Osteoblast (primary cell): ENCODE data around the gene AUTS2. TPM values are rescaled to one million over a fixed set of nuclear protein-coding genes. Genes with fewer than 3 reads are reported as not detected.

ENCODE experiments used
- DNase-seq: peaks from one replicate; pipeline ENCODE4 v3.0.0; 2011; ENCODE audit warnings: low spot score, mixed read lengths; ENCODE audit not compliant: insufficient read length; ENCODE audit errors: missing footprints
- H2AFZ ChIP-seq: 2 replicates; pipeline ENCODE4 v1.6.0; 2011; ENCODE audit warnings: mild to moderate bottlenecking, low read length
- H3K27ac ChIP-seq: 2 replicates; pipeline ENCODE4 v1.5.1; 2011; ENCODE audit warnings: mild to moderate bottlenecking, low read depth, low read length, moderate library complexity
- H3K27me3 ChIP-seq: 2 replicates; pipeline ENCODE4 v1.6.0; 2012; ENCODE audit warnings: mild to moderate bottlenecking, control low read depth, inconsistent platforms, low read length, moderate library complexity; ENCODE audit not compliant: insufficient read depth
- H3K36me3 ChIP-seq: 2 replicates; pipeline ENCODE4 v1.5.1; 2011; ENCODE audit warnings: mild to moderate bottlenecking, low read length, control low read depth, moderate library complexity; ENCODE audit not compliant: insufficient read depth
- H3K4me1 ChIP-seq: 2 replicates; pipeline ENCODE4 v1.5.1; 2011; ENCODE audit warnings: mild to moderate bottlenecking, low read length, control low read depth, moderate library complexity; ENCODE audit not compliant: insufficient read depth
- H3K4me2 ChIP-seq: 2 replicates; pipeline ENCODE4 v1.6.0; 2011; ENCODE audit warnings: mild to moderate bottlenecking, low read length; ENCODE audit not compliant: insufficient read depth
- H3K4me3 ChIP-seq: fragments of 200-600 bp; sonication (generic); 3 replicates; pipeline ENCODE4 v1.5.1; 2012; ENCODE audit warnings: mild to moderate bottlenecking, low read length, inconsistent platforms; ENCODE audit not compliant: insufficient read depth
- H3K79me2 ChIP-seq: 2 replicates; pipeline ENCODE4 v1.6.0; 2012; ENCODE audit warnings: mild to moderate bottlenecking, low read length, control low read depth, inconsistent platforms; ENCODE audit not compliant: insufficient read depth
- H3K9me3 ChIP-seq: 2 replicates; pipeline ENCODE4 v1.5.1; 2011; ENCODE audit warnings: low read depth, low read length, control low read depth
- H4K20me1 ChIP-seq: 2 replicates; pipeline ENCODE4 v1.6.0; 2012; ENCODE audit warnings: mild to moderate bottlenecking, low read length, control low read depth; ENCODE audit not compliant: insufficient read depth
- total RNA-seq: library from RNA; depleted of rRNA; stranded (reverse); fragments of >200 nt; gene quantifications from 2 replicates; pipeline ENCODE4 v1.2.3, GENCODE V29; 2012
- TF ChIP-seq, protein P1 (sequence below): IDR thresholded peaks from 2 replicates; pipeline ENCODE4 v1.5.1; 2011; ENCODE audit warnings: mild to moderate bottlenecking, low read depth, low read length, moderate library complexity; ENCODE audit errors: extremely low read depth

The AUTS2 gene
- total RNA-seq, 1 donor = 15.2 TPM

DNA sequence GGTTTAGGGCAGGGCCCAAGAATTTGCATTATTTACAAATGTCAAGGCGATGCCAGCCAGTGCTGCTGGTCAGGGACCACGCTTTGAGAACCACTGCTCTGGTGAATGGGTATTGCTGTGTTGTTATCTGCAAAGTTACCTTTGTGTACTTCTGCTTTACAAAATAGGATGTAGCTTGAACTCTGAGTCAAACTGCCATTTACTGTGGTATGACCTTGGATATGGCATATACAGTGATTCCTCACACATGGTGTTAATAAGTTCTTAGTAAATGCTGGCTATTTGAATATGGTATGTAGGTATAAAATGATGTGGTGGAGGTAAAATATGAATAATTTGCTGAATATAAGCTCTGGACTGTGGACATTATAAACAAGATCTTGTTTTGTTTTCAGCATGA lies 148.9 kb downstream of the AUTS2 start:
- Histone ChIP-seq H3K4me2 (no peak overlapping the region), H3K27ac (no peak overlapping the region), H3K27me3 (no peaks in the 10 kb centered on the region), H3K9me3 (no peaks in the 10 kb centered on the region), H3K4me3 (no peak overlapping the region), H4K20me1 (no peaks in the 10 kb centered on the region), H3K4me1 (no peaks in the 10 kb centered on the region), H3K36me3 (no peaks in the 10 kb centered on the region), H3K79me2 (no peaks in the 10 kb centered on the region), H2AFZ (no peak overlapping the region)
- TF ChIP-seq, protein P1, sequence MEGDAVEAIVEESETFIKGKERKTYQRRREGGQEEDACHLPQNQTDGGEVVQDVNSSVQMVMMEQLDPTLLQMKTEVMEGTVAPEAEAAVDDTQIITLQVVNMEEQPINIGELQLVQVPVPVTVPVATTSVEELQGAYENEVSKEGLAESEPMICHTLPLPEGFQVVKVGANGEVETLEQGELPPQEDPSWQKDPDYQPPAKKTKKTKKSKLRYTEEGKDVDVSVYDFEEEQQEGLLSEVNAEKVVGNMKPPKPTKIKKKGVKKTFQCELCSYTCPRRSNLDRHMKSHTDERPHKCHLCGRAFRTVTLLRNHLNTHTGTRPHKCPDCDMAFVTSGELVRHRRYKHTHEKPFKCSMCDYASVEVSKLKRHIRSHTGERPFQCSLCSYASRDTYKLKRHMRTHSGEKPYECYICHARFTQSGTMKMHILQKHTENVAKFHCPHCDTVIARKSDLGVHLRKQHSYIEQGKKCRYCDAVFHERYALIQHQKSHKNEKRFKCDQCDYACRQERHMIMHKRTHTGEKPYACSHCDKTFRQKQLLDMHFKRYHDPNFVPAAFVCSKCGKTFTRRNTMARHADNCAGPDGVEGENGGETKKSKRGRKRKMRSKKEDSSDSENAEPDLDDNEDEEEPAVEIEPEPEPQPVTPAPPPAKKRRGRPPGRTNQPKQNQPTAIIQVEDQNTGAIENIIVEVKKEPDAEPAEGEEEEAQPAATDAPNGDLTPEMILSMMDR = no peak
- no peak for DNase-seq

DNA sequence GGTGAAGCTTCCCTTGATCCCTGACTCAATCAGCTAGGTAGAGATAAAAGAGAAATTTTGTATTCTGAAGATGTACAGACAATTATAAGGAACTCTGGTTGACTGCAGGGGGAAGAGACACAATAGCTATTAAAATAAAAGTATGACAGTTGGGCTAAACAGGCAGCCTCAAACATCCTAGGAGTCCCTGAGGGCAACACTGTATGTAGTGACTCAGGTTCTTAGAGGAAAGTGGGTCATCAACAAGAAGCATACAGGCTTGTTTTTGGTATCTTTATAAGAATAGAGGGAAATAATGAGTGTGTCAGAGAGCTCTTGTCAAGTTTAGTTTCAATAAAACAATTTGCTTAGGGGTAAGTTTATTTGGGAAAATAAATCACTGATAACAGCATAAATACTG lies 150.3 kb downstream of the AUTS2 start:
- TF ChIP-seq, protein P1 = no peak
- H3K4me2 ChIP-seq = no peak overlapping the region
- H3K27ac ChIP-seq = no peak overlapping the region
- no peaks in the 10 kb centered on the region for H4K20me1 ChIP-seq
- no peaks in the 10 kb centered on the region for H3K4me1 ChIP-seq
- no peak for DNase-seq
- no peaks in the 10 kb centered on the region for H3K27me3 ChIP-seq
- no peak overlapping the region for H2AFZ ChIP-seq
- no peak overlapping the region for H3K4me3 ChIP-seq
- H3K9me3 ChIP-seq = no peaks in the 10 kb centered on the region
- H3K36me3 ChIP-seq = no peaks in the 10 kb centered on the region
- H3K79me2 ChIP-seq = no peaks in the 10 kb centered on the region

DNA sequence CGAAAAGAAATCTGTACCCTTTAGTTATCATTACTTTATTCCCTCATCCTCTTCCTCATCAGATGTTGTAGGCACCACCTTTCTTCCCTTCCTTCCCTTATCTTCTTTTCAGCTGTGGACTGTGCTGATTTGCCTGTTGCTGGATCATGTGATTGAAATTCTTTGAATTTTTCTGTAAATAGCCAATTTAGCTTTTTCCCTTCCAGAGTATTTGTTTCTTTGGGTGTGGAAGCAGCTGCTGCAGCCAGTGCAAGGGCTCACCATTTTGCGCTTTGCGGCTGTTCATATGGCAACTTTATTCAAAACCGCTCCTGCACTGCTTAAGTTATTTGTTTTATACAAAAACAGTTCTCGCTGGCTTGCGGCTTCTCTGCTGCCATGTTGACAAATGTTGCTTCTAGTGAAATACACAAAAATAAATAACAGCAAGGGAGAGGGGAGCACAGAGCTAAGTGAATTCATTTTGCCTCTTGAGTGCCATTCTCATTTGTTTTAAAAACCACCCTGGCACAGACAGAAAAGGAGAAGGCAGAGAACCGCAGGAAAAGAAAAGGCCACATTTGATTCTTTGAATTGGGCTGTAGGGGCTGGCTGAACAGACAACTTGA lies 151.2 kb downstream of the AUTS2 start:
- Histone ChIP-seq H2AFZ (no peak overlapping the region), H3K4me2 (no peak overlapping the region), H3K36me3 (no peaks in the 10 kb centered on the region), H3K27me3 (no peaks in the 10 kb centered on the region), H3K79me2 (no peaks in the 10 kb centered on the region), H3K9me3 (no peaks in the 10 kb centered on the region), H3K4me1 (no peaks in the 10 kb centered on the region), H3K27ac (no peak overlapping the region), H3K4me3 (no peak overlapping the region), H4K20me1 (peaks cover 6% of the 10 kb centered on the region)
- TF ChIP-seq, protein P1 = no peak
- no peak for DNase-seq

DNA sequence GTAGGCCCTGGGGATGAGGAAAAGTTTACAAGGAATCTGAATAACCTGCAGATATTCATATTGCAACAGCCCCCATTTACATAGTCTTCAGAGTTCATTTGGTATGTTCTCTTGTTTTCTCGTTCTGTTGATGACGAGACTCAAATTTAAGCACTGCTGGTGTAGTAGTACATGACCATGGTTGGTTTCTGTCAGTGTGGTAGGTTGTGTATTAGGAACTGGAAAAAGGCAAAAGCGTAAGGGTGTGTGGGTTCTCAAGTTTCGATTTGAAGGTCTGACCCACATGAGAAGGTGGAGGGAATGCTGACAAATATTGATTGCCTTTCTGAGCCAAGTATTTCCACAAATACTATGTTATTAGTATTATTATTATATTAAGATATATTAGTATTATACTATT lies 151.7 kb downstream of the AUTS2 start:
- Histone ChIP-seq H4K20me1 (peaks cover 6% of the 10 kb centered on the region), H3K36me3 (no peaks in the 10 kb centered on the region), H3K4me3 (no peak overlapping the region), H3K4me1 (no peaks in the 10 kb centered on the region), H3K27me3 (no peaks in the 10 kb centered on the region), H3K27ac (no peak overlapping the region), H3K4me2 (no peak overlapping the region), H2AFZ (no peak overlapping the region), H3K79me2 (no peaks in the 10 kb centered on the region), H3K9me3 (no peaks in the 10 kb centered on the region)
- TF ChIP-seq, protein P1 = no peak
- no peak for DNase-seq
